GM23248 (cell line): ENCODE data around the gene CKS1B.

ENCODE experiments used
- EZH2 ChIP-seq: fragments of 200-600 bp; sonication (generic); IDR thresholded peaks from 2 replicates; pipeline ENCODE4 v1.6.1; 2018; ENCODE audit warnings: antibody characterized with exemption, mild to moderate bottlenecking; ENCODE audit not compliant: insufficient read depth, poor library complexity, severe bottlenecking
- EZH2phosphoT487 ChIP-seq: fragments of 200-600 bp; sonication (generic); IDR thresholded peaks from 2 replicates; pipeline ENCODE4 v1.6.1; 2018; ENCODE audit warnings: antibody characterized with exemption, moderate library complexity, mild to moderate bottlenecking, low read depth; ENCODE audit not compliant: insufficient read depth

- TF ChIP-seq EZH2: no peak
- no peak for TF ChIP-seq EZH2phosphoT487
Observed at GRCh38 chr1:154956544-154956941, 17.9 kb upstream of the CKS1B start.
